ENCODE data around the gene LAMA2.

LAMA2 gene

GRCh38 chr6:129546702-129547101, 663.8 kb downstream of the LAMA2 start:
- peak in 1 of 2 experiments; percentile 17 for DNase-seq

- no peak for DNase-seq
These were observed 668.5 kb downstream of the LAMA2 start for GRCh38 chr6:129551486-129551885.

DNA sequence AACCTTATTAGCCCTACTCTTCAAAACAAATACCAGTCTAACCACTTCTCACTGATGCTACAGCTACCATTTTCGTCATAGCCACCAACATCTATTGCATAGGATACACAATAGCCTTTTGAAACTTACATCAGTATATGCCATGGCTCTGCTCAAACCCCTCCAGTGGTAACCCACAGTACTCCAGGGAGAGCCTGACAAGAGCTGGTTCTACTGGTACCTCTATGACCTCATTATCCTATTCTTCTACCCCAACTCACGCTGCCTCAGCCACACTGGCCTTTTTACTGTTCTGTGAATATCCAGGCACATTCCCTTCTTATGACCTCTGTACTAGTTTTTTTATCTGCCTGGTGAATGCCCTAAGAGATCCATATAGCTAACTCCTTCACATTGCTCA, 669.5 kb downstream of the LAMA2 start:
- DNase-seq, result no peak

GRCh38 chr6:129555206-129555832, 672.4 kb downstream of the LAMA2 start:
- no peak for DNase-seq

GRCh38 chr6:129558248-129558647, 675.3 kb downstream of the LAMA2 start:
- no peak for DNase-seq

DNA sequence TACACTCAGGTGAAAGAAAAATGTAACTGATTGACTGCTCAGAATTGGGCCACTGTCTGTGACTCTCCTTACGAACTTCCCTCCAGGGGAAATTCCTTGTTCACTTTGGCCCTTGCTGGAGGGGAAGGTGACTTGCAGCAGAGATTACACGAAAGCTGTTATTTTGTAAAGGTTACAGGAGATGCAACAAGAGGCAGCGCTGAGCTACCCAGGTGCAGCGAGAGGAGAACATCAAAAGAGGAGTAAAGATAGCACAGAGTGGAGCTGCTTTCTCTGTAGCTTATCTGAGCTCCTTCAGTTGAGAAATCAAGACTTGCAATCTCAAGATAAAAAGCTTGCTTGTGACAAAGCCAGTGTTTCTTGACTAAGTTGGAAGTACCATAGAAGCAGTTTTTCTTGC, 682.4 kb downstream of the LAMA2 start:
- no peak for DNase-seq

- DNase-seq, result no peak
These were observed 682.9 kb downstream of the LAMA2 start for GRCh38 chr6:129565811-129566210.
